H1 (cell line): ENCODE measurements around the gene HFM1. TPM values are rescaled to one million over a fixed set of nuclear protein-coding genes. Genes with fewer than 3 reads are reported as not detected.

Source experiments
- CTCF ChIA-PET: fragments of 300-600 bp; sonication (Branson Sonifier 250); formaldehyde crosslinking; loops from one replicate; lab custom pipeline; 2021; ENCODE audit not compliant: partially characterized antibody; lab: Charles Lee
- POLR2A ChIA-PET: fragments of 300-600 bp; sonication (Branson Sonifier 250); formaldehyde crosslinking; loops from one replicate; lab custom pipeline; 2021; ENCODE audit warnings: inconsistent platforms; ENCODE audit not compliant: partially characterized antibody; lab: Charles Lee
- DNase-seq, 2 experiments: peaks; one replicate each; pipeline versions ENCODE4 v3.0.0 to v3.0.0-alpha.2; 2010 to 2022; ENCODE audit warnings: low spot score in 2 of 2, low read depth in 1 of 2, mixed read lengths in 1 of 2
- FAIRE-seq: peaks from 2 replicates; lab custom pipeline; 2011; peaks lifted over from hg19 to GRCh38; lab: Jason Lieb, UNC
- H2AFZ ChIP-seq: 2 replicates; pipeline ENCODE4 v1.8.1; 2012; ENCODE audit warnings: low read length, inconsistent platforms
- H2AK5ac ChIP-seq: 2 replicates; pipeline ENCODE4 v1.6.1; 2013; ENCODE audit warnings: low read depth, low read length
- H2BK120ac ChIP-seq: replicated peaks from 2 replicates; pipeline ENCODE3; 2013; ENCODE audit warnings: low read depth, low read length, inconsistent platforms
- H2BK12ac ChIP-seq: 2 replicates; pipeline ENCODE4 v1.6.1; 2013; ENCODE audit warnings: low read depth, low read length
- H2BK15ac ChIP-seq: 2 replicates; pipeline ENCODE4 v1.6.1; 2013; ENCODE audit warnings: low read length
- H2BK20ac ChIP-seq: 2 replicates; pipeline ENCODE4 v1.6.1; 2013; ENCODE audit warnings: low read length
- H2BK5ac ChIP-seq: 2 replicates; pipeline ENCODE4 v1.6.1; 2013; ENCODE audit warnings: low read depth, low read length
- H3K14ac ChIP-seq: 2 replicates; pipeline ENCODE4 v1.6.1; 2013; ENCODE audit warnings: inconsistent platforms; ENCODE audit not compliant: insufficient read length
- H3K18ac ChIP-seq: 2 replicates; pipeline ENCODE4 v1.6.1; 2013; ENCODE audit warnings: low read length; ENCODE audit errors: extremely low read depth
- H3K23ac ChIP-seq: 2 replicates; pipeline ENCODE4 v1.6.1; 2013; ENCODE audit warnings: inconsistent platforms; ENCODE audit not compliant: insufficient read length
- H3K23me2 ChIP-seq: 2 replicates; pipeline ENCODE4 v1.6.1; 2013; ENCODE audit warnings: low read depth, low read length
- H3K27ac ChIP-seq: 2 replicates; pipeline ENCODE4 v1.6.1; 2011; ENCODE audit warnings: low read depth, low read length, inconsistent platforms
- H3K27me3 ChIP-seq, 4 experiments: replicated peaks in 1 of 4; 1 replicate in 1 of 4; 2 replicates in 3 of 4; pipeline versions ENCODE4 v1.6.1 to v1.8.1; 2011 to 2013; ENCODE audit warnings: low read length in 3 of 4, mild to moderate bottlenecking in 3 of 4, inconsistent platforms in 2 of 4, mixed read lengths in 2 of 4, moderate library complexity in 1 of 4; ENCODE audit not compliant: control insufficient read depth in 3 of 4, insufficient read depth in 3 of 4; ENCODE audit errors: extremely low read depth in 1 of 4
- H3K36me3 ChIP-seq, 4 experiments: 2 replicates each; pipeline versions ENCODE4 v1.6.1 to v1.8.1; 2011 to 2013; ENCODE audit warnings: mild to moderate bottlenecking in 4 of 4, low read length in 3 of 4, moderate library complexity in 2 of 4, control low read depth in 1 of 4, inconsistent platforms in 1 of 4; ENCODE audit not compliant: insufficient read depth in 4 of 4, control insufficient read depth in 2 of 4
- H3K4ac ChIP-seq: replicated peaks from 2 replicates; pipeline ENCODE3; 2013; ENCODE audit warnings: low read length, low read depth, mixed read lengths, inconsistent platforms; ENCODE audit not compliant: insufficient read length
- H3K4me1 ChIP-seq, 4 experiments: replicated peaks in 1 of 4; 1 replicate in 1 of 4; 2 replicates in 3 of 4; pipeline versions ENCODE4 v1.6.1 to v1.8.1; 2011 to 2013; ENCODE audit warnings: low read length in 3 of 4, inconsistent platforms in 2 of 4, mixed read lengths in 1 of 4; ENCODE audit not compliant: insufficient read depth in 4 of 4, control insufficient read depth in 3 of 4
- H3K4me2 ChIP-seq, 2 experiments: 2 replicates each; pipeline versions ENCODE4 v1.6.1 to v1.8.1; 2011 to 2013; ENCODE audit warnings: low read depth in 2 of 2, low read length in 2 of 2, control low read depth in 1 of 2, inconsistent platforms in 1 of 2, mild to moderate bottlenecking in 1 of 2; ENCODE audit not compliant: insufficient read depth in 1 of 2
- H3K4me3 ChIP-seq, 4 experiments: fragments of 200-600, 300-600 bp in 1 of 4; sonication (generic), shearing (Covaris generic), sonication (Bioruptor Twin) in 1 of 4; 2 replicates each; pipeline versions ENCODE4 v1.5.1 to v1.8.1; 2011 to 2016; ENCODE audit warnings: low read length in 4 of 4, low read depth in 3 of 4, control low read depth in 2 of 4, inconsistent platforms in 2 of 4, mild to moderate bottlenecking in 2 of 4, mixed read lengths in 1 of 4, moderate library complexity in 1 of 4; ENCODE audit not compliant: insufficient read depth in 2 of 4; ENCODE audit errors: extremely low read depth in 1 of 4
- H3K56ac ChIP-seq: replicated peaks from 2 replicates; pipeline ENCODE3; 2013; ENCODE audit warnings: low read depth, mild to moderate bottlenecking, mixed read lengths, low read length, inconsistent platforms; ENCODE audit not compliant: insufficient read length
- H3K79me1 ChIP-seq: 2 replicates; pipeline ENCODE4 v1.6.1; 2013; ENCODE audit warnings: low read depth, low read length, control low read depth
- H3K79me2 ChIP-seq, 2 experiments: 2 replicates each; pipeline versions ENCODE4 v1.6.1 to v1.8.1; 2012 to 2013; ENCODE audit warnings: low read length in 2 of 2, mild to moderate bottlenecking in 2 of 2, inconsistent platforms in 1 of 2; ENCODE audit not compliant: insufficient read depth in 2 of 2, control insufficient read depth in 1 of 2
- H3K9ac ChIP-seq, 4 experiments: replicated peaks in 1 of 4; 1 replicate in 1 of 4; 2 replicates in 3 of 4; pipeline versions ENCODE4 v1.6.1 to v1.8.1; 2011 to 2013; ENCODE audit warnings: low read depth in 3 of 4, low read length in 3 of 4, control low read depth in 2 of 4, mild to moderate bottlenecking in 2 of 4, moderate library complexity in 2 of 4, inconsistent platforms in 1 of 4; ENCODE audit errors: extremely low read depth in 1 of 4
- H3K9me3 ChIP-seq, 2 experiments: 2 replicates each; pipeline versions ENCODE4 v1.6.1 to v1.8.1; 2012 to 2013; ENCODE audit warnings: mild to moderate bottlenecking in 2 of 2, moderate library complexity in 2 of 2, control low read depth in 1 of 2, inconsistent platforms in 1 of 2, low read depth in 1 of 2, low read length in 1 of 2, mixed read lengths in 1 of 2; ENCODE audit not compliant: insufficient read depth in 2 of 2
- H4K20me1 ChIP-seq, 2 experiments: replicated peaks in 1 of 2; 2 replicates each; pipeline versions ENCODE3 to v1.8.1; 2011 to 2013; ENCODE audit warnings: inconsistent platforms in 2 of 2, low read length in 2 of 2, mild to moderate bottlenecking in 1 of 2; ENCODE audit not compliant: insufficient read depth in 2 of 2, control insufficient read depth in 1 of 2
- H4K5ac ChIP-seq: 2 replicates; pipeline ENCODE4 v1.6.1; 2013; ENCODE audit warnings: low read length, low read depth, mixed read lengths, inconsistent platforms; ENCODE audit not compliant: insufficient read length
- H4K8ac ChIP-seq: 2 replicates; pipeline ENCODE4 v1.8.0; 2013; ENCODE audit warnings: mild to moderate bottlenecking, moderate library complexity, low read length, inconsistent platforms; ENCODE audit not compliant: insufficient read depth; ENCODE audit errors: extremely low read depth
- H4K91ac ChIP-seq: replicated peaks from 2 replicates; pipeline ENCODE3; 2013; ENCODE audit warnings: low read length, mixed read lengths, inconsistent platforms; ENCODE audit not compliant: insufficient read length
- ASH2L ChIP-seq: fragments of 200-600, 300-600 bp; sonication (generic); IDR thresholded peaks from one replicate; pipeline ENCODE4 v1.7.1; 2017; ENCODE audit warnings: low read length
- BCL11A ChIP-seq, 2 experiments: IDR thresholded peaks; one replicate each; pipeline ENCODE4 v1.6.1; 2011; ENCODE audit warnings: low read depth in 2 of 2, low read length in 2 of 2, mild to moderate bottlenecking in 2 of 2
- BRCA1 ChIP-seq: IDR thresholded peaks from 2 replicates; pipeline ENCODE4 v1.6.1; 2012; ENCODE audit warnings: low read depth, low read length, improper control_type of control experiment
- EP300 ChIP-seq, 2 experiments: IDR thresholded peaks; 1 replicate in 1 of 2; 2 replicates in 1 of 2; pipeline ENCODE4 v1.6.1; 2011 to 2012; ENCODE audit warnings: low read depth in 2 of 2, low read length in 2 of 2, mild to moderate bottlenecking in 2 of 2, borderline replicate concordance in 1 of 2, inconsistent platforms in 1 of 2, moderate library complexity in 1 of 2
- FOSL1 ChIP-seq: IDR thresholded peaks from 2 replicates; pipeline ENCODE4 v1.6.1; 2011; ENCODE audit warnings: mild to moderate bottlenecking, low read depth, low read length, moderate library complexity; ENCODE audit not compliant: insufficient read depth
- KDM4A ChIP-seq: IDR thresholded peaks from one replicate; pipeline ENCODE4 v1.7.1; 2012; ENCODE audit warnings: low read depth, mild to moderate bottlenecking, moderate library complexity, low read length, inconsistent platforms; ENCODE audit not compliant: severe bottlenecking
- MAFK ChIP-seq: IDR thresholded peaks from 2 replicates; pipeline ENCODE4 v1.6.1; 2012; ENCODE audit warnings: low read depth, mild to moderate bottlenecking, improper control_type of control experiment, low read length
- NRF1 ChIP-seq: IDR thresholded peaks from 2 replicates; pipeline ENCODE4 v1.6.1; 2011; ENCODE audit warnings: mild to moderate bottlenecking, low read depth, low read length, improper control_type of control experiment
- POLR2AphosphoS5 ChIP-seq: IDR thresholded peaks from 2 replicates; pipeline ENCODE4 v1.6.1; 2011; ENCODE audit warnings: low read depth, low read length
- SIRT6 ChIP-seq: IDR thresholded peaks from one replicate; pipeline ENCODE4 v1.7.1; 2012; ENCODE audit warnings: low read length, inconsistent platforms
- SP1 ChIP-seq: IDR thresholded peaks from 2 replicates; pipeline ENCODE4 v1.6.1; 2011; ENCODE audit warnings: low read depth, low read length
- SRF ChIP-seq: IDR thresholded peaks from 2 replicates; pipeline ENCODE4 v1.6.1; 2011; ENCODE audit warnings: mild to moderate bottlenecking, low read depth, low read length, moderate library complexity
- TAF1 ChIP-seq: IDR thresholded peaks from 2 replicates; pipeline ENCODE4 v1.6.1; 2011; ENCODE audit warnings: mild to moderate bottlenecking, low read depth, low read length
- polyA plus RNA-seq, 7 experiments: library from polyadenylated mRNA; depleted of rRNA in 3 of 7; stranded (reverse) in 5 of 7; unstranded in 2 of 7; fragments of >200 nt in 5 of 7; fragments of 200-250 nt in 2 of 7; gene quantifications; 1 replicate in 5 of 7; 2 replicates in 1 of 7; 4 replicates in 1 of 7; pipeline versions ENCODE4 v1.2.1 to v1.2.3, GENCODE V29; 2011 to 2013; ENCODE audit warnings: missing spikeins in 2 of 7, mixed read lengths in 2 of 7
- total RNA-seq: library from RNA; stranded (reverse); fragmentation: NEBNext Ultra II Directional; extraction: Animal tissue kit (Norgen Biotek cat#: 25700); gene quantifications from 2 replicates; pipeline ENCODE4 v1.2.1, GENCODE V29; 2021
- TF ChIP-seq, protein P1 (sequence below), 3 experiments: IDR thresholded peaks; 1 replicate in 2 of 3; 2 replicates in 1 of 3; pipeline versions ENCODE4 v1.5.1 to v1.6.1; 2011; ENCODE audit warnings: low read length in 3 of 3, mild to moderate bottlenecking in 3 of 3, inconsistent platforms in 2 of 3, low read depth in 1 of 3, moderate library complexity in 1 of 3; ENCODE audit not compliant: insufficient read depth in 1 of 3; ENCODE audit errors: control extremely low read depth in 1 of 3

Gene HFM1
- total and polyA plus RNA-seq, 2 of the 8 experiments (the other 6 are each of a cell fraction or from before 2014, with no cell fraction given) = 0.23 to 1.2 TPM

DNA sequence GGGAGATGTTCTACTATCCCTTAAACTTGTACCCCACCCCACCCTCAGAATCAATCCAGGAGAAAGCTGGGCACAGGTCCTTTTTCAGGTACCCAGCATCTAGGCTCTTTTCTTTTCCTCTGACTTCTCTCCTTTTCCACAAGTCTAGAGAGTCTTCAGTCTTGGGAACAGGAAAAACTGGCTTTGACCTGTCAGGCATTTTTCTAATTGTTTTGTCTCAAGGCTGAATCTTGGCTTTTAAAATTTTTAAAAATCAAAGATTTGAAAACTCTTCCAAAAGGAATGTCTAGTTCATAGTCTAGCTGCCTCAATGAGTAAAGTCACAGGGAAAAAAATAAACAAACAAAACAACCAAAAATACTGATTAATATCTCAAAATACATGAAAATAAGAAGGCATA lies 161.5 kb downstream of the HFM1 start:
- FAIRE-seq (no peak), DNase-seq (no peak)
- Histone ChIP-seq H3K36me3 (no peaks in the 10 kb centered on the region), H3K14ac (no peak overlapping the region), H2BK12ac (no peak overlapping the region), H3K4me1 (no peaks in the 10 kb centered on the region), H2BK5ac (no peak overlapping the region), H2BK20ac (no peak overlapping the region), H4K5ac (no peak overlapping the region), H3K79me2 (no peaks in the 10 kb centered on the region), H3K27me3 (no peaks in the 10 kb centered on the region), H3K4me2 (no peak overlapping the region), H4K91ac (no peak overlapping the region), H3K56ac (no peak overlapping the region), H3K23ac (no peak overlapping the region), H3K9ac (no peak overlapping the region), H3K9me3 (no peaks in the 10 kb centered on the region), H4K8ac (no peak overlapping the region), H3K4me3 (no peak overlapping the region), H4K20me1 (no peaks in the 10 kb centered on the region), H2AK5ac (no peak overlapping the region), H2BK15ac (no peak overlapping the region), H2BK120ac (no peak overlapping the region), H3K23me2 (no peaks in the 10 kb centered on the region), H3K79me1 (no peaks in the 10 kb centered on the region), H3K27ac (no peak overlapping the region), H2AFZ (no peak overlapping the region), H3K18ac (no peak overlapping the region), H3K4ac (no peak overlapping the region)
- CTCF ChIA-PET = interaction anchor here (0.8 to 2.2 kb wide), 4 partner anchors 9 to 77 kb away, joined by 3 to 17 read pairs (median 4); no protein-coding TSS in a partner anchor
- POLR2A ChIA-PET = interaction anchor here (0.6 kb wide), 1 partner anchor 604 kb away, joined by 3 read pairs; no protein-coding TSS in a partner anchor
- TF ChIP-seq, protein P1, sequence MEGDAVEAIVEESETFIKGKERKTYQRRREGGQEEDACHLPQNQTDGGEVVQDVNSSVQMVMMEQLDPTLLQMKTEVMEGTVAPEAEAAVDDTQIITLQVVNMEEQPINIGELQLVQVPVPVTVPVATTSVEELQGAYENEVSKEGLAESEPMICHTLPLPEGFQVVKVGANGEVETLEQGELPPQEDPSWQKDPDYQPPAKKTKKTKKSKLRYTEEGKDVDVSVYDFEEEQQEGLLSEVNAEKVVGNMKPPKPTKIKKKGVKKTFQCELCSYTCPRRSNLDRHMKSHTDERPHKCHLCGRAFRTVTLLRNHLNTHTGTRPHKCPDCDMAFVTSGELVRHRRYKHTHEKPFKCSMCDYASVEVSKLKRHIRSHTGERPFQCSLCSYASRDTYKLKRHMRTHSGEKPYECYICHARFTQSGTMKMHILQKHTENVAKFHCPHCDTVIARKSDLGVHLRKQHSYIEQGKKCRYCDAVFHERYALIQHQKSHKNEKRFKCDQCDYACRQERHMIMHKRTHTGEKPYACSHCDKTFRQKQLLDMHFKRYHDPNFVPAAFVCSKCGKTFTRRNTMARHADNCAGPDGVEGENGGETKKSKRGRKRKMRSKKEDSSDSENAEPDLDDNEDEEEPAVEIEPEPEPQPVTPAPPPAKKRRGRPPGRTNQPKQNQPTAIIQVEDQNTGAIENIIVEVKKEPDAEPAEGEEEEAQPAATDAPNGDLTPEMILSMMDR (IDR thresholded peaks at IDR 0.05; ENCODE audit: control extremely low read depth in 1 of 3, insufficient read depth in 1 of 3, low read depth in 1 of 3, low read length in 3 of 3) = no peak
- TF ChIP-seq SIRT6 (no peak), ASH2L (no peak), POLR2AphosphoS5 (no peak), FOSL1 (no peak), MAFK (no peak), KDM4A (no peak), TAF1 (no peak), SRF (no peak), SP1 (no peak), BCL11A (IDR thresholded peaks at IDR 0.05; ENCODE audit: low read depth in 2 of 2, low read length in 2 of 2) (no peak), EP300 (IDR thresholded peaks at IDR 0.05; ENCODE audit: borderline replicate concordance in 1 of 2, low read depth in 2 of 2, low read length in 2 of 2) (no peak), BRCA1 (no peak), NRF1 (no peak)
